ENCODE measurements around the gene TGFB1I1. TPM values are rescaled to one million over a fixed set of nuclear protein-coding genes. Genes with fewer than 3 reads are reported as not detected.
A peak's percentile ranks its signal among the peaks of the same experiment; 100 is the strongest.

The TGFB1I1 gene
- total and polyA plus RNA-seq, 2 of the 13 experiments (the other 11 are each of a cell fraction or from before 2014, with no cell fraction given): 0.80 to 2.9 TPM

DNA sequence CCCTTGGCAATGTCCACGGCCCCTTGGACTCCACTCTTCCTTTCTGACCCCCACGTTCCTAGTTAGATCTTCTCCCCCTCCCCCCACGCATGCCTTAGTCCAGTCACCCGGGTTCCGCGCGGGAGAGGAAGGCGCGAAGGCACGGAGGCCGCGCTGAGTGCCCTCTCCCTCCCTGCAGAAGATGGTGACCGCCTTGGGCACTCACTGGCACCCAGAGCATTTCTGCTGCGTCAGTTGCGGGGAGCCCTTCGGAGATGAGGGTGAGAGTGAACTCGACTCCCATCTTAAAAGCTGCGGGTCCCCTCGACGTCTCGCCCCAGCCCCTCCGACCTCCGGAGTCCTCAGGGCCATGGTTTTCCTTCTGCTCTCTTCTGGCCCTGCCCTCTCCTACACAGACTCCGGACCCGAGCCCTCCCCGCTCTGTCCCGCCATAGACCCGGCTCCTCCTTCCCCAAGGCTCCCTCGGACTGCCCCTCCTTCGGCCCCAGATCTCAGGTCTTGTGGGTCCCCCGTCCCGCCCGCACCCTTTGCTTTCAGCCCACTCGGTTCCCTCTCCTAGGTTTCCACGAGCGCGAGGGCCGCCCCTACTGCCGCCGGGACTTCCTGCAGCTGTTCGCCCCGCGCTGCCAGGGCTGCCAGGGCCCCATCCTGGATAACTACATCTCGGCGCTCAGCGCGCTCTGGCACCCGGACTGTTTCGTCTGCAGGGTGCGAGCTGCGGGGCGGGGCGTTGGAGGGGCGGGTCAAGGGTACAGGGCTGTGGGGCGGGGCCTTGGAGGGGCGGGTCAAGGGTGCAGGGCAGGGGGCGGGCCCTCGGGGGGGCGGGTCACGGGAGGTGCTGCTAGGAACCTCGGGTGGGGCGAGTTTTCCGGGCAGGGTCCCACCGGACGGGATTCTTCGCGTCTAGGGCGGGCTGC lies 4.6 kb downstream of the TGFB1I1 start (continued):
- TF ChIP-seq, protein P1, sequence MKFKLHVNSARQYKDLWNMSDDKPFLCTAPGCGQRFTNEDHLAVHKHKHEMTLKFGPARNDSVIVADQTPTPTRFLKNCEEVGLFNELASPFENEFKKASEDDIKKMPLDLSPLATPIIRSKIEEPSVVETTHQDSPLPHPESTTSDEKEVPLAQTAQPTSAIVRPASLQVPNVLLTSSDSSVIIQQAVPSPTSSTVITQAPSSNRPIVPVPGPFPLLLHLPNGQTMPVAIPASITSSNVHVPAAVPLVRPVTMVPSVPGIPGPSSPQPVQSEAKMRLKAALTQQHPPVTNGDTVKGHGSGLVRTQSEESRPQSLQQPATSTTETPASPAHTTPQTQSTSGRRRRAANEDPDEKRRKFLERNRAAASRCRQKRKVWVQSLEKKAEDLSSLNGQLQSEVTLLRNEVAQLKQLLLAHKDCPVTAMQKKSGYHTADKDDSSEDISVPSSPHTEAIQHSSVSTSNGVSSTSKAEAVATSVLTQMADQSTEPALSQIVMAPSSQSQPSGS (CRISPR knock-in tag; IDR thresholded peaks at IDR 0.05): no peak
- TF ChIP-seq, protein P2, sequence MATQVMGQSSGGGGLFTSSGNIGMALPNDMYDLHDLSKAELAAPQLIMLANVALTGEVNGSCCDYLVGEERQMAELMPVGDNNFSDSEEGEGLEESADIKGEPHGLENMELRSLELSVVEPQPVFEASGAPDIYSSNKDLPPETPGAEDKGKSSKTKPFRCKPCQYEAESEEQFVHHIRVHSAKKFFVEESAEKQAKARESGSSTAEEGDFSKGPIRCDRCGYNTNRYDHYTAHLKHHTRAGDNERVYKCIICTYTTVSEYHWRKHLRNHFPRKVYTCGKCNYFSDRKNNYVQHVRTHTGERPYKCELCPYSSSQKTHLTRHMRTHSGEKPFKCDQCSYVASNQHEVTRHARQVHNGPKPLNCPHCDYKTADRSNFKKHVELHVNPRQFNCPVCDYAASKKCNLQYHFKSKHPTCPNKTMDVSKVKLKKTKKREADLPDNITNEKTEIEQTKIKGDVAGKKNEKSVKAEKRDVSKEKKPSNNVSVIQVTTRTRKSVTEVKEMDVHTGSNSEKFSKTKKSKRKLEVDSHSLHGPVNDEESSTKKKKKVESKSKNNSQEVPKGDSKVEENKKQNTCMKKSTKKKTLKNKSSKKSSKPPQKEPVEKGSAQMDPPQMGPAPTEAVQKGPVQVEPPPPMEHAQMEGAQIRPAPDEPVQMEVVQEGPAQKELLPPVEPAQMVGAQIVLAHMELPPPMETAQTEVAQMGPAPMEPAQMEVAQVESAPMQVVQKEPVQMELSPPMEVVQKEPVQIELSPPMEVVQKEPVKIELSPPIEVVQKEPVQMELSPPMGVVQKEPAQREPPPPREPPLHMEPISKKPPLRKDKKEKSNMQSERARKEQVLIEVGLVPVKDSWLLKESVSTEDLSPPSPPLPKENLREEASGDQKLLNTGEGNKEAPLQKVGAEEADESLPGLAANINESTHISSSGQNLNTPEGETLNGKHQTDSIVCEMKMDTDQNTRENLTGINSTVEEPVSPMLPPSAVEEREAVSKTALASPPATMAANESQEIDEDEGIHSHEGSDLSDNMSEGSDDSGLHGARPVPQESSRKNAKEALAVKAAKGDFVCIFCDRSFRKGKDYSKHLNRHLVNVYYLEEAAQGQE (IDR thresholded peaks at IDR 0.05; ENCODE audit: borderline replicate concordance in 1 of 2, low read depth in 1 of 2, low read length in 2 of 2): no peak
- TF ChIP-seq CHCHD3 (CRISPR knock-in tag; IDR thresholded peaks at IDR 0.05): 0 out of 2 replicates have a peak, but pooled peaks have one; percentile 9
- 0 out of 3 replicates have a peak, but pooled peaks have one; percentile 10 for TF ChIP-seq MXI1 (IDR thresholded peaks at IDR 0.05; ENCODE audit: borderline replicate concordance, low read depth, low read length)
- TF ChIP-seq HNRNPLL (IDR thresholded peaks at IDR 0.05; ENCODE audit: low read depth, low read length, poor library complexity, severe bottlenecking): peak; percentile 29
- TF ChIP-seq HES4 (CRISPR knock-in tag; IDR thresholded peaks at IDR 0.05; ENCODE audit: borderline replicate concordance): no peak
- no peak for TF ChIP-seq ZNF782 (CRISPR knock-in tag; IDR thresholded peaks at IDR 0.05; ENCODE audit: borderline replicate concordance)
- TF ChIP-seq ZNF563 (CRISPR knock-in tag; IDR thresholded peaks at IDR 0.05): no peak
- TF ChIP-seq THAP7 (CRISPR knock-in tag; IDR thresholded peaks at IDR 0.05): no peak
- TF ChIP-seq YY1 (IDR thresholded peaks at IDR 0.05; ENCODE audit: insufficient read depth, insufficient replicate concordance, low read depth, low read length): peak; percentile 39
- TF ChIP-seq STAG1 (CRISPR knock-in tag; IDR thresholded peaks at IDR 0.05): no peak
- TF ChIP-seq ZNF597 (CRISPR knock-in tag; IDR thresholded peaks at IDR 0.05): no peak
- TF ChIP-seq, protein P3, sequence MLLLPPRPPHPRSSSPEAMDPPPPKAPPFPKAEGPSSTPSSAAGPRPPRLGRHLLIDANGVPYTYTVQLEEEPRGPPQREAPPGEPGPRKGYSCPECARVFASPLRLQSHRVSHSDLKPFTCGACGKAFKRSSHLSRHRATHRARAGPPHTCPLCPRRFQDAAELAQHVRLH (CRISPR knock-in tag; IDR thresholded peaks at IDR 0.05; ENCODE audit: borderline replicate concordance, low read depth): no peak
- TF ChIP-seq, protein P4, sequence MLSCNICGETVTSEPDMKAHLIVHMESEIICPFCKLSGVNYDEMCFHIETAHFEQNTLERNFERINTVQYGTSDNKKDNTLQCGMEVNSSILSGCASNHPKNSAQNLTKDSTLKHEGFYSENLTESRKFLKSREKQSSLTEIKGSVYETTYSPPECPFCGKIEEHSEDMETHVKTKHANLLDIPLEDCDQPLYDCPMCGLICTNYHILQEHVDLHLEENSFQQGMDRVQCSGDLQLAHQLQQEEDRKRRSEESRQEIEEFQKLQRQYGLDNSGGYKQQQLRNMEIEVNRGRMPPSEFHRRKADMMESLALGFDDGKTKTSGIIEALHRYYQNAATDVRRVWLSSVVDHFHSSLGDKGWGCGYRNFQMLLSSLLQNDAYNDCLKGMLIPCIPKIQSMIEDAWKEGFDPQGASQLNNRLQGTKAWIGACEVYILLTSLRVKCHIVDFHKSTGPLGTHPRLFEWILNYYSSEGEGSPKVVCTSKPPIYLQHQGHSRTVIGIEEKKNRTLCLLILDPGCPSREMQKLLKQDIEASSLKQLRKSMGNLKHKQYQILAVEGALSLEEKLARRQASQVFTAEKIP (CRISPR knock-in tag; IDR thresholded peaks at IDR 0.05; ENCODE audit: borderline replicate concordance): no peak
- TF ChIP-seq ZNF839 (CRISPR knock-in tag; IDR thresholded peaks at IDR 0.05; ENCODE audit: borderline replicate concordance): no peak
- no peak for TF ChIP-seq MTF1 (CRISPR knock-in tag; IDR thresholded peaks at IDR 0.05)
- no peak for TF ChIP-seq THYN1 (CRISPR knock-in tag; IDR thresholded peaks at IDR 0.05; ENCODE audit: borderline replicate concordance, low read depth)
